LNCAP (cell line): ENCODE measurements around the gene ANKFY1.

Experiments
- TF ChIP-seq, protein P1 (sequence below): fragments of 450-650 bp; IDR thresholded peaks from 2 replicates; pipeline ENCODE4 v1.5.1; 2017; ENCODE audit warnings: mild to moderate bottlenecking

ANKFY1 gene

DNA sequence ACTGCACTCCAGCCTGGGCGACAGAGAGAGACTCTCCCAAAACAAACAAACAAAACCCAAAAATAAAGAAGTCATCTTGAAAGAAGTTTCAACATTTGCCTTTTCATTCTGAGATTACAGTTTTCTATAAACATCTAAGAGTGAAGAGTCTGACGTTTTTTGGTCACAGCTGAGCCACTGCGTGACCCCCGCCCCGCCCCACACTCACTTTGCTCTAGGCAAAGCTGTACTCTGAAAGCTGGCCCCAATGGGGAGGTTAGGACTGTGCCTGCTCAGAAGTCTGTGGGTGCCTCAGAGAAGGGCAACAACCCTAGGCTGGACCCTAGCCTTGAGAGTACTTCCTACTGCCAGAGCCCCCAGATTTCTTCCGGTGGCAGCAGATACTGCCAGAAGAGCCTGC, 101.5 kb downstream of the ANKFY1 start:
- TF ChIP-seq, protein P1, sequence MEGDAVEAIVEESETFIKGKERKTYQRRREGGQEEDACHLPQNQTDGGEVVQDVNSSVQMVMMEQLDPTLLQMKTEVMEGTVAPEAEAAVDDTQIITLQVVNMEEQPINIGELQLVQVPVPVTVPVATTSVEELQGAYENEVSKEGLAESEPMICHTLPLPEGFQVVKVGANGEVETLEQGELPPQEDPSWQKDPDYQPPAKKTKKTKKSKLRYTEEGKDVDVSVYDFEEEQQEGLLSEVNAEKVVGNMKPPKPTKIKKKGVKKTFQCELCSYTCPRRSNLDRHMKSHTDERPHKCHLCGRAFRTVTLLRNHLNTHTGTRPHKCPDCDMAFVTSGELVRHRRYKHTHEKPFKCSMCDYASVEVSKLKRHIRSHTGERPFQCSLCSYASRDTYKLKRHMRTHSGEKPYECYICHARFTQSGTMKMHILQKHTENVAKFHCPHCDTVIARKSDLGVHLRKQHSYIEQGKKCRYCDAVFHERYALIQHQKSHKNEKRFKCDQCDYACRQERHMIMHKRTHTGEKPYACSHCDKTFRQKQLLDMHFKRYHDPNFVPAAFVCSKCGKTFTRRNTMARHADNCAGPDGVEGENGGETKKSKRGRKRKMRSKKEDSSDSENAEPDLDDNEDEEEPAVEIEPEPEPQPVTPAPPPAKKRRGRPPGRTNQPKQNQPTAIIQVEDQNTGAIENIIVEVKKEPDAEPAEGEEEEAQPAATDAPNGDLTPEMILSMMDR: no peak

DNA sequence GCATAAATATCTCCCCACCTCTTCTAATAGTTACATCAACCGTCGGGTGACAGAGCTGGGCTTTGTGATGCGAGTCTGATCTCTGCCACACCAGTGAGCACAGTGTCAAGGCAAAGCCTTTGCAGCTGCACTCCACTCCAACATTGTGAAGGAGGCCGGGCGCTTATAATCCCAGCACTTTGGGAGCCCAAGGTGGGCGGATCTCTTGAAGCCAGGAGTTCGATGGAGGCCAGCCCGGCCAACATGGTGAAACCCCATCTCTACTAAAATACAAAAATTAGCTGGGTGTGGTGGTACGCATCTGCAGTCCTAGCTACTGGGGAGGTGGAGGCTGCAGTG, 101.8 kb downstream of the ANKFY1 start:
- TF ChIP-seq, protein P1: no peak

DNA sequence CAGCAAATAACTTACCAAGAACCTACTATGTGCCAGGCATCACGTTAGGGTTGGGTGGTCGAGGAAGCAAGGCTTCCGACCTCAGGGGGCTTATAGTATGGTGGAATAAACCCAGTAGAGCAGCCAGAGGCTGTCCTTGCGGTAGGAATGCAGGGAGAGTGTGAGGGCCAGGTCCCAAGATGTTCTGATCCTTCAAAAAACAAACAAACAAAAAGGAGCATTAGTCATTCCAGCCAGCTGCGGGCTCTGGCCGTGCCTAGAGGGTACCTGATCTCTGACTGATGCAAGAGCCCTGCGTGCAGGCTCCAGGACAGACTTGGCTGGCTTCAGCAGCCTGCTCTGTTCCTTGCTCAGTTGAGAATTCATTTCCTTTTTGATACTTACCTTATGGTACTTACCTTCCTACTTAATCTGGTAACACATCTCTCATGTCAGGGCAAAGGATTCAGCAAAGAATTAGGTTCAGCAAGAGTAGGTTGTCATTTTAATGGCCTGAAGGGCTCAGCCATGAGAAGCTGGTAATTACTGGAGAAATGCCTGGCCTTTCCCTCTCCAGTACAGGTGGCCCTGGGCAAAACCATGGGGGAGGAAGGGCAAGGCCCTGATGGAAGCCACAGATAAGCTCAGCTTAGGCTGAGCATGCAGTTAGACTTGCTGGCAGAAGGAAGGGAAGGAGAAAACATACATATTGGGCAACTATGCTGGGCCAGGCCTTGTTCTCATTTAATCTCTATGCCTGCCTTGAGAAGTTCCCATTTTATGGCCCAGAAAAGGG, 102.4 kb downstream of the ANKFY1 start:
- TF ChIP-seq, protein P1: peak; percentile 11; the same call in 1 of the 2 replicates

DNA sequence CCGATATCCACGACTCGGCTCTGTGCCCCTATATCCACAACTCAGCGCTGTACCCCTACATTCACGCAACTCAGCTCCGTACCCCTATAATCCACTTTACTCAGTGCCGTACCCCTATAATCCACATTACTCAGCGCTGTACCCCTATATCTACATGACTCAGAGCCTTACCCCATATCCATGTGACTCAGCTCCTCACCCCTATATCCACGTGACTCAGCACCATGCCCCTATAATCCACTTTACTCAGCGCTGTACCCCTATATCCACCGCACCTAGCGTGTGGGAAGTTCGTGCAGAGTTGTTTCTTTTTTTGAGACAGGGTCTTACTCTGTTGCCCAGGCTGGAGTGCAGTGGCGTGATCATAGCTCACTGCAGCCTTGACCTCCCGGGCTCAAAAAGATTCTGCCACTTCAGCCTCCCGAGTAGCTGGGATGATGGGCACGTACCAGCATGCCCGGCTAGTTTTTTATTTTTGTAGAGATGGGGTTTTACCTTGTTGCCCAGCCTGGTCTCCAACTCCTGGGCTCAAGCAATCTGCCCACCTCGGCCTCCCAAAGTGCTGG, 103.4 kb downstream of the ANKFY1 start:
- TF ChIP-seq, protein P1: no peak

DNA sequence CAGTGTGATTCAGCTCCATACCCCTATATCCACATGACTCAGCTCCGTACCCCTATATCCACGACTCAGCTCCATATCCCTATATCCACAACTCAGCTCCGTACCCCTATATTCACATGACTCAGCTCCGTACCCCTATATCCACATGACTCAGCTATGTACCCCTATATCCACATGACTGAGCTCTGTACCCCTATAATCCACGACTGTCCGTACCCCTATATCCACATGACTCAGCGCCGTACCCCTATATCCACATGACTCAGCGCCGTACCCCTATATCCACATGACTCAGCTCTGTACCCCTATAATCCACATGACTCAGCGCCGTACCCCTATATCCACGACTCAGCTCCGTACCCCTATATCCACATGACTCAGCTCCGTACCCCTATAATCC, 104.0 kb downstream of the ANKFY1 start:
- TF ChIP-seq, protein P1: no peak

DNA sequence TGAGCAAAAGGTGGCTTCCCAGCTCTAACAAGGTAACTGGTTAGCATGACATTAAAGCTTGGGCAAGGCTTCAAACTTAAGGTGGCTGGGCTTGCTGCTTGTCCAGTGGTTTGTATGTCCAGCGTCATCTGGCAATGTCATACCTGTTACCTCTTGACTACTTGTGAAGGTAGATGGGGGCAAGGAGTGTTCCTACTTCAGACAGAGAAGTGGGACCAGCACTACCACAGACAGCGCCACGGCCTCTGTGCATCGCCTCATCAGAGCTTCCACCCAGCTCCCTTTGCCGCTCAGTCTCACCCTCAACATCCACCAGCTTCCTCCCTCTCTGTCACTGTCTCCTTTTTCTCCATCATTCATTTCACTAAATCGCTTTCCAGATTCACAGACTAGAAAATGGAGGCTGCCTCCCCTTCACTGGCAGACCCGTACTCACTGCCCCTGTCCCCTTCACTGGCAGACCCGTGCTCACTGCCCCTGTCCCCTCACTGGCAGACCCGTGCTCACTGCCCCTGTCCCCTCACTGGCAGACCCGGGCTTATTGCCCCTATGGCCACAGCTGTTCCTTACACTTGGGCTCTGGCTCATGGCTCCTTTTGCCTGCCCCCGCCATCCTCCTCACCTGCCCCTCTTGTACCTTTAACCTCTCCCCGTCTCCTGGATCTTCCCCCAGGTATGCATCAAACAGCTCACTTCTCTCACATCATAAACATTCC, 106.0 kb downstream of the ANKFY1 start:
- TF ChIP-seq, protein P1: no peak

DNA sequence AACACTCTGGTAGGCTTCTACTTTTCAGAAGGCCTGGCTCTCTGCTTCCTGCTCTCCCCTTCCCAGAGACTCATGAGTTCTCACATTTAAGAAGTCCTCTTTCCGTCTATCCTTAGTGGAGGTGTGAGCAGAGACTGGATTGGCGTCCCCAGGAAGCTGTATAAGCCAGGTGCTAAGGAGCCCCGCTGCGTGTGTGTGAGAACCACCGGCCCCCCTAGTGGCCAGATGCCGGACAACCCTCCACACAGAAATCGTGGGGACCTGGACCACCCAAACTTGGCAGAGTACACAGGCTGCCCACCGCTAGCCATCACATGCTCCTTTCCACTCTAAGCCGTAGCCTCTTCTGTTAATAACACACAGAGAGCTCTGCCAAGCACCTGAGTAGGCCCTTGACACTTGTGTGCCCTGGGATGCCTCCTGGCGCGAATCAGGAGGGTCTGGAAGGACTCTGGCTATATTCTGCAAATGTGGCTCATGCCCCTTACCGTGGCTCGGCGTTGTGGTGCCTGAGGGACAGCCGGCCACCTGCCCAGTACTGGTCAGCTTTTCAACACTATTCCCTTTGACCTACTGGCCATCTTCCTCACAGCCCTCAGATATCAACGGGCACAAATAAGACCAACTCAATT, 106.9 kb downstream of the ANKFY1 start:
- TF ChIP-seq, protein P1: no peak
